ENCODE results near the gene FBXO31.
A peak's percentile ranks its signal among the peaks of the same experiment; 100 is the strongest.
"Not testable (repeated sequence)": the region's sequence is repeated elsewhere in the genome, so short reads cannot be mapped to it uniquely, and the experiment has no call there.

FBXO31 gene

DNA sequence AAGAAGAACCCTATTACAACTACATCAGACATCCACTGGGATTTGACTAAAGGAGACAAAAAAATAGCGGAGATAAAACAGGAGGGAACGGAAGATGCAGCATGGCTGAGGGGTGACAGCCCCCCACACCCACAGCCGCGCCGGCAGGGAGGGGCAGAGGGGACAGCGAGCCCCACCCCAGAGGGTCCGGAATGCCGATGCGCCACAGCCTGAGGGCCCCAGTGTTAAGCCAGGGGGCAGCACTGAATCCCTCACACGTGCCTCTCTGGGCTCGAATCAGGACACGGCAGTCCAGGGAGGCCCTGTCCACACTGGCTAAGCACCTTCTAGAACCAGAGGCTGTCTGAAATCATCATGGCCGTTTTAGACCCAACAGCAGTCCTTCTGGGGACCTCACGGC lies 27.4 kb upstream of the FBXO31 start:
- DNase-seq: no peak

DNA sequence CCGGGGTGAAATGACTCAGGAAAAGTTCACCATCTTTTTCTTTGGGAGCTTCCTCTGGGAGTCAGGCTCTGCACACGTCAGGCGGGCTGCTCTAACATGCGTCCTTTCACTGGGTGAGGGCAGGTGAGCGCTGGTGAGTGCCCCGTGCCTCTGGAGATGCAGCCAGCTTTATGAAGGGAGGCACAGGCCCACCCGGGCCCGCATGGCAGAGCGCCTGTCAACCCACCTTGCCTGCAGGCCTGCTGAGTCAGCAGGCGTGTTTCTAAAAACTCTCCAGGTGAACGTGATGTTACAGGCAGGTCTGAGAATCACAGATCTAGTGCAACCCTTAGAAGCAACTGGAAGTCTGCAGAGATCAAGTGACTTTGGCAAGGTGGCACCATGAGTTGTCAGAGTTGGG lies 27.0 kb upstream of the FBXO31 start:
- DNase-seq: no peak

GRCh38 chr16:87409781-87410180 lies 26.2 kb upstream of the FBXO31 start:
- no peak for DNase-seq

DNA sequence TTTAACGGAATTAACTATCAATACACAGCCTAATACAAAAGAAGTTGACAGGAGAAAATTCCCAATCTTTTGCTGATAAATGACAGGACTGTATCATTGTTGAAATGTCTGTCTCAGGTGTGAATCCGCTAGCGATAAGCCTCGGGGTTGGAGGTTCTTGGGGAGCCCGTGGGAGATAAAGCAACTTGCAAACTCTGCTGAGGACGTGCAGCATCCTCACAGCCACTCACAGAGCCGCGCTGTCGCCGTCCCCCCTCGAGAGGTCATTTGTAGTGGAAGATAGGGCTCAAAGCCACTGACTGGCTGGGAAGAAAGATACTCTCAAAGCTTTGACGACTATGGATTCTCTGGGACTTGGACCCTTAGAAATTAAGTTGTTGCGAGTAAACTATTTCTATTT lies 25.6 kb upstream of the FBXO31 start:
- no peak for DNase-seq

DNA sequence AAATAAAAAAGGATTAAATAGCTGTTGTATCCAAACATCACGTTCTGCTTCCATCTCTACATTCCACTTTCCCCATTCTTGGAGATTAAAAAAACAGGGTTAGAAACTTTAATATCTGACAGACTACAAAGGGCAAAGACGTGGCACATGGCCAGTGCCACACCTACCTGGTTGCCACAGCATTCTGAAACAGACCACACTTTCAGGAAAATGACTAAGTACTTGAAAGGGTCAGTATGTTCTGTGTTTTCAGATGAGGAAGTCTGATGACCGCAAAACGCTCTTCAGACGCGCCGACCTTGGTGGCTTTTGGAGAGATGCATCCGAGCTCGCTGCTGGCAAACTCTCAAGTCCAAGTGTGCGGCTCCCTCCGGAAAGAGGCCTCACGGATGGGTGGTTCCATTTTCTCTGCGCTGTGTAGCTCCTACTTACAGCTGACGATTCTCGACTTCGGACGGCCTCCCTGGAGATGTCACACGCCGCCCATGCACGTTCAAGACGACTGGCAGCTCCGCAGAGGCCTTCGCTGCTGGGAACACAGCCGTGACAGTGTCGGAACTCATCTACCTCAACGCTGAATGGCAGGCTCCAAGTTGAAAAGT lies 24.0 kb upstream of the FBXO31 start:
- no peak for DNase-seq

DNA sequence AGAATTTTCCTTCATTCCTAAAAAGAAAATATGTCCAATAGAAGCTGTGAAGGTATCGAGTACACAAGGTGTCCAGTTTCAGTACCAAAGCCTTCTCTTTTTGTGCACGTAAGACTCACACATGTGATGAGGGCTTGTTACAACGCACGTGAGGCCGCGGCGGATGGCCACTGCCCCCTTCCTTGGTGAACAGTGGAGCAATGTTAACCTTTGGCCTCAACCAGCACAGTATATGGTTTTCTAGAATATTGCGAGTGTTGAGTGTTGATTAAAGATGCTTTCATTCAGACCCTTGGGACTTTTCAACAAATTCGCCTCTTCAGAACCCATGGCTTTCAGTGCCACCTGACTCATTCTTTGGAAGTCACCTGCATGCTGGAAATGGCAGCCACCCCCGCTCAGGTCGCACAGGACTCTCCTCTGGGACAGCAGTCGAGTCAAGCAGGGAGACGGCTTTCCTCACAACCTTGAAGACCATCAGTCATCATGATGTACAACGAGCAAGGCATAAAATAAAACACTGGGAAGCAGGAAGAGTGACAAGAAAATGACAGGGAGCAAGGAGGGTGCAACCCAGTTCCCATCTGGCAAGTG lies 23.0 kb upstream of the FBXO31 start:
- no peak for DNase-seq

GRCh38 chr16:87404764-87405625 lies 21.4 kb upstream of the FBXO31 start:
- DNase-seq: no peak

DNA sequence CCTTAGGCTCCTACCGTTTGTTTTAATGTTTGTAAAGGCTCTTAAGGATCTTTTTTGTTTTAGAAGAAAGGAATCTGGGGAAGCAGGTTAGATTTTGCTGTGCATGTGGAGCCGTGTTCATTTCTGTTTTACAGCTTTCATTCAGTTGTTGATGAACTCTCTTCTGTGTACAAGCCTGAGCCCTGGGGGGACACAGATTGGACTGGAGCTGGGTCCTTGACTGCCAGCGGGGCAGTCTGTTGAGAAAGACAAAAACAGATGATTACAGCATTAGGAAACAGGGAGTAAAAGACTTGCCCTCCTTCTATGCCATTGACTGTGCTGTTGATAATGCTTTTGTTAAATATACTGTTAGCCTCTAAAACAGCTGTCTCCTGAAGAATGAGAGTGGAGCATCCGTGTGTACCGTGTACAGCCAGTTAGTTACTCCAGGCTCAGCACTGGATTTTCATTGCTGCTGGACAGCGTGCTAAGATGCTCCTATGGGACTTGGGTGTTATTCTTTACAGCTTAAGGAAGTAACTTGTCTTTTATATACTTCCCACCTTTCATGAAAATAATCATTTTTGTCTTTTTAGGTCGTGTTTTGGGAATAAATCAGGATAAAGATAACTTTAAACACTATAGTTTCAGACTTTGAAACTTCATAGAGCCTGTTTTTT lies 11.7 kb upstream of the FBXO31 start:
- DNase-seq: no peak

DNA sequence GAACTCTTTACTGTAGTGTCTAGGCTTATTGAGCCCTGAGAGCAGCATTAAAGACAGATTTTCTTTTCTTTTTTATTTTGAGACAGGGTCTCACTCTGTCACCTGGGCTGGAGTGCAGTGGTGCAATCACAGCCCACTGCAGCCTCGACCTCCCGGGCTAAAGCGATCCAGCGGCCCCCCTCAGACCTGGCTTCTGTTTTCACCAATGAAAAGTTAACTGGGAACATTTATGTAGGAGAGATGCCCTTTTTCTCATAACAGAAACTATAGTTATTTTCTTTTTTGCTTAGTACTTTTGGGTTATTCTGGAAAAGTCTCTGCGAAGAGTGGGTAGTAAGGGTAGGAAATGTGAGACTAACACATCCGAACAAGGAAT lies 10.1 kb upstream of the FBXO31 start:
- no peak for DNase-seq

DNA sequence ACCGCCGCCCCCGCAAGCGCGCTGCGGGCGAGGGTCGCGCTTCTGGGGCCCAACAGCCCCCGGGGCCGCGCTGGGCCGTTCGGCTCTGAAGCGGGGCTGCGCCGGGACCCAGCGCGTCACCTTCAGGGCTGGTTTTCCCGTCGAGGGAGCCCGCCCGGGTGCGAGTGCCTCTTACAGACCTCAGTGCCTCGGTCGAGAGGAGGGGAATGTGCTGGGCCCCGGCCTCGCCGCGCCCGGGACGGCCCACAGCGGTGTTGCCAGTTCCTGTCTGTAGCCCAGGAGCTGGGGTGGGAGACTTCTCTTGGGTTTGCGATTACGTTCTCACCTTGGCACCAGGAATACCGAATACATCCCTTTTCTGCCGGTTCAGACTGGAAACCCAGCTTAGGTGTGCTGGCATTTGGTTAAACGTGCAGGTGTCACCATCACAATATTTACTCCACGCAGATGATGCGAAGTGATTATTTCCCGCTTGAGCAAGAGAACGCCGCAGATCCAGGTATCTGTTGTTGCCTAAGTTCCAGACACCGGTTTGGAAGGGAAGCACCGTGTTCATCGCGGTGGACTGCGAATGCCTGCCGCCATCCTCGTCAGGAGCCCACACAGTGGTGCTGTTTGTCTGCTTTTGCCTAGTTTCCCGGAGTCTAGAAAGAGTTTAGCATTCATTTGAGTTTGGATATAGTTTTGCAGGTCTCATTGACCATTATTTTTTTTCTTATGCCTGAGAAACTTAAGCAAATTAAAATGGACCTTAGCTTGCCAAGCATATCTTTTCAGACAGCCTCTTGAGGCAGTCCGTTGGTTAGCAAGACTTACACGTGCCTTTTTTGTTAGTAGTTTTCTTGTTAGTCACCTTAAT lies 9.5 kb upstream of the FBXO31 start:
- DNase-seq: peak; percentile 51

DNA sequence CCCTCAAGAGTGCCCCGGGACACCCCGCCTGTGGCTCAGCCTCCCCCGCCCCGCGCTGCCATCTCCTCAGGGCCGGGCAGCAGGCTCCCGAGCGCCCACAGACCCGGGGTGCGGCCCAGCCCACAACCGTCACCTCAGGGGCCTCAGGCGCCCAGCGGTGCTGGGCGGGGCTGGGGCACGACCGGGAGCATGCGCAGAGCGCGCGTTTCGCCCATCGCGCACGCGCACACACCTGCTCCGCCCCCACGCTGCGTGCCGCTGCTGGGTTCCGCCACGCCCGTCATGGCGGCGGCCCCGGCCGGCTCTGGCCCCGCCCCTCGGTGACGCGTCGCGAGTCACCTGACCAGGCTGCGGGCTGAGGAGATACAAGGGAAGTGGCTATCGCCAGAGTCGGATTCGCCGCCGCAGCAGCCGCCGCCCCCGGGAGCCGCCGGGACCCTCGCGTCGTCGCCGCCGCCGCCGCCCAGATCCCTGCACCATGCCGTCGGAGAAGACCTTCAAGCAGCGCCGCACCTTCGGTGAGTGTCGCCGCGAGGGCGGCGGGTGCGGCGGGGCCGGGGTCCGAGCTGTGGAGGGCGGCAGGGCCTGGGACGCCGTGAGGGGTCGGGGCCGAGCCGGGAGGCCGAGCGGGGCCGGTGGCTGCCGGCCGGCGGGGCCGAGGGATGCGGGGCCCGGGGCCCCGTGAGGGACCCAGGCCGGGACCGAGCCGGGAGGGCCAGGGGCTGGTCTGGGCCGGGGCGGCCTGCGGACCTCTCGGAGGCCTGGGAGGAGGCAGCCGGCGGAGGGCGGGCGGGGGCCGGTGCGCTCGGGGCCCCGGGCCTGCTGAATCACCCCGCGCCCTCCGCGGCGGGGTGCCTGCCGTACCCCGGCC lies 8.6 kb upstream of the FBXO31 start, which contains the start of gene MAP1LC3B:
MAP1LC3B (plus strand) TSS at position 387 of the 871 bp plus-strand sequence; CDS start at position 479, 92 bp downstream.
- peak; percentile 100 for DNase-seq

GRCh38 chr16:87391324-87391949 lies 7.9 kb upstream of the FBXO31 start:
- DNase-seq: no peak

- no peak for DNase-seq
Observed at GRCh38 chr16:87390641-87391323, 7.2 kb upstream of the FBXO31 start.

- not testable (repeated sequence) for DNase-seq
Observed at GRCh38 chr16:87389914-87390313, 6.3 kb upstream of the FBXO31 start.

DNA sequence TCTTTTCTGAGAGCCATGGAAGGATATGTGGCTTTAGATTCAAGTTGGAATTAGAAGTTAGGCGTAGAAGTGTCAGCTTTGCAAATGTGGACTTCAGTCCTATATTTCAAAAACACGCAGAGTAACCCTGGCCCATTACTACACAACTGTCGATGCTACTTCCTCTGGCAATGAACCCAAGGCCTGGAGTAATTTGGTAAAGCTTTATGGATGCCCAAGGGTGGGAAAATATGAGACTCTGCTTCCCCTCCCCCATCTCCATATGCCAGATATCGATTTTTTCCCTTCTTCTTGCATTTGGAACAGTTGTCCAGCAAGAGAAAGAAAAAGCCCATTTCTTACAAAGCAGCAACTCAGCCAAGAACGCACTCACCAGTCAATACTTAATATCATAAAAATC lies 5.7 kb upstream of the FBXO31 start:
- DNase-seq: no peak

GRCh38 chr16:87388818-87389134 lies 5.2 kb upstream of the FBXO31 start:
- no peak for DNase-seq

DNA sequence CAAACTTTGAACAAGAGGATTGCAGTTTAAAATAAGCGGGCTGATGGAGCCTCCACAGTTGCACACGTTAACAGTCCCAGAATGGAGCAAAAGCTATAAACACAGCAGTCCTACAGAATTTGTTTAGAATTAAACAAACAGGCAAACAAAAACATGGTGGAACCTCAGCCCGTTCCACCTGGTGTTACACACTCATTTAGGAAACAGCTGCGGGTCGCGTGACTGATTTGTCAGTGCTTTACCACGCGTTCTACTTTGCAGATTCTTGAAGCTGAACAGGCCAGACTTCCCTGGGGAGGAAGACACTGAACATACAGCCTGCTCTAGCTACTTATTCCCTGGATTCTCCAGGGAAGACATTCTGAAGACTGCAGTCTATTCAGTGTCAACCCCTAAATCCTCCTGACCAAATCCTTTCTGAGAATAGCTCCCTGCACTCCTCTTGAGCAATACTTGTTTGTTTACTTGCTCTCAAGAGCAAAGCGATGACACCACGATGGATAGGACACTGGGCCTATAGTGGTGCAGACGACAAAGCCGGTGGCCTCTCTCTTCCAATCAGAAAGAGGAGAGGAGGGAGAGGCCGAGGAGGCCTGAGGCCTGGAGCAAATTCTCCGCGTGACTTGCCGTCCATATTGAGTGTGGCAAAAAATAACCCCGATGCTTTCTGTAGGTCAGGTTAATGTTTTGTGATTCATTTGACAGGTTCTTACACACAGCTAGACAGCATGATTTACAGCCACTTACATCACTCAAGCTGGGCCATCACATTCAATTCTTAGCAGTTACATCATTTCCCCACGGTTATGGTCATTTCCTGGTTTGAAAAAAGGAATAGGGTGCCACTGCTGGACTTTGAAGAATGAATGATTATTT lies 4.6 kb upstream of the FBXO31 start:
- DNase-seq: peak; percentile 78

DNA sequence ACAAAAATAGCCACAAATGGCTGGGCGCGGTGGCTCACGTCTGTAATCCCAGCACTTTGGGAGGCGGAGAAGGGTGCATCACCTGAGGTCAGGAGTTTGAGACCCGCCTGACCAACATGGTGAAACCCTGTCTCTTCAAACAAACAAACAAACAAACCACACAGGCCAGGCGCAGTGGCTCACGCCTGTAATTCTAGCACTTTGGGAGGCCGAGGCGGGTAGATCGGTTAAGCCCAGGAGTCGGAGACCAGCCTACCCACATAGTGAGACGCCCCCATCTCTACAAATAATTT lies 1.2 kb upstream of the FBXO31 start:
- not testable (repeated sequence) for DNase-seq

- DNase-seq: no peak
Observed at GRCh38 chr16:87384162-87384874, 742 bp upstream of the FBXO31 start.
